Nephron progenitor cell (in vitro differentiated cells): ENCODE measurements around the gene SMIM36.

Experiments
- DNase-seq: peaks from one replicate; pipeline ENCODE4 v3.0.0; 2021
- H3K27ac Mint-ChIP-seq: 2 replicates; pipeline ENCODE4 v1.8.0; 2021; ENCODE audit warnings: mild to moderate bottlenecking, moderate library complexity, mixed read lengths
- H3K27me3 Mint-ChIP-seq: 2 replicates; pipeline ENCODE4 v1.8.0; 2021; ENCODE audit warnings: mild to moderate bottlenecking, low read depth, mixed read lengths; ENCODE audit not compliant: poor library complexity
- H3K36me3 Mint-ChIP-seq: 2 replicates; pipeline ENCODE4 v1.8.0; 2021; ENCODE audit warnings: low read depth, mixed read lengths
- H3K4me1 Mint-ChIP-seq: 2 replicates; pipeline ENCODE4 v1.8.0; 2021; ENCODE audit warnings: mixed read lengths
- H3K4me3 Mint-ChIP-seq: 2 replicates; pipeline ENCODE4 v1.8.0; 2021; ENCODE audit warnings: mild to moderate bottlenecking, moderate library complexity, mixed read lengths
- H3K9me3 Mint-ChIP-seq: 2 replicates; pipeline ENCODE4 v1.8.0; 2021; ENCODE audit warnings: mild to moderate bottlenecking, moderate library complexity, mixed read lengths
- TF ChIP-seq, protein P1 (sequence below): fragments of 200-600 bp; sonication (generic); IDR thresholded peaks from 2 replicates; pipeline ENCODE4 v1.5.0; 2021; ENCODE audit warnings: antibody characterized with exemption

Gene SMIM36

DNA sequence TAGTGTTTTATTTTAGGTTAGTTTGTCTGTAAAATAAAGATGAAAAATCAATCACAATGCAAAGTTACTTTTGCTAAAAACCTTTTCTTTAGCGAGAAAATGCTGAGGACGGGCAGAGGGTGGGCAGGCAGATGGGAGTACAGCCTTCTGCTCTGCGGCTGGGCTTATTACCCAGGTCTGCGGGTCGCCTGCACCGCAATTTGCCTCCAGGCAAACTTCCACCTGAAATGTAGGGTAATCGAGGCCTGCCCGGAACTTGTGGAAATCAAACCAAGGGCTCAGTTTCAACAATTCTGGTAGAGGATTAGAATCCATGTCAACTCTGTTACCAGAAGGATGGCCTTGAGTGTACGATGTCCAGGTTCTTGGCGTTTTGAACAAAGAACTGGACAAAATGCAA, 67.3 kb downstream of the SMIM36 start:
- peaks cover 3% of the 10 kb centered on the region for H3K27me3 Mint-ChIP-seq
- TF ChIP-seq, protein P1, sequence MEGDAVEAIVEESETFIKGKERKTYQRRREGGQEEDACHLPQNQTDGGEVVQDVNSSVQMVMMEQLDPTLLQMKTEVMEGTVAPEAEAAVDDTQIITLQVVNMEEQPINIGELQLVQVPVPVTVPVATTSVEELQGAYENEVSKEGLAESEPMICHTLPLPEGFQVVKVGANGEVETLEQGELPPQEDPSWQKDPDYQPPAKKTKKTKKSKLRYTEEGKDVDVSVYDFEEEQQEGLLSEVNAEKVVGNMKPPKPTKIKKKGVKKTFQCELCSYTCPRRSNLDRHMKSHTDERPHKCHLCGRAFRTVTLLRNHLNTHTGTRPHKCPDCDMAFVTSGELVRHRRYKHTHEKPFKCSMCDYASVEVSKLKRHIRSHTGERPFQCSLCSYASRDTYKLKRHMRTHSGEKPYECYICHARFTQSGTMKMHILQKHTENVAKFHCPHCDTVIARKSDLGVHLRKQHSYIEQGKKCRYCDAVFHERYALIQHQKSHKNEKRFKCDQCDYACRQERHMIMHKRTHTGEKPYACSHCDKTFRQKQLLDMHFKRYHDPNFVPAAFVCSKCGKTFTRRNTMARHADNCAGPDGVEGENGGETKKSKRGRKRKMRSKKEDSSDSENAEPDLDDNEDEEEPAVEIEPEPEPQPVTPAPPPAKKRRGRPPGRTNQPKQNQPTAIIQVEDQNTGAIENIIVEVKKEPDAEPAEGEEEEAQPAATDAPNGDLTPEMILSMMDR = no peak
- DNase-seq = no peak
- no peaks in the 10 kb centered on the region for H3K36me3 Mint-ChIP-seq
- H3K9me3 Mint-ChIP-seq = no peaks in the 10 kb centered on the region
- H3K27ac Mint-ChIP-seq = no peak overlapping the region
- H3K4me1 Mint-ChIP-seq = peaks cover 15% of the 10 kb centered on the region
- H3K4me3 Mint-ChIP-seq = no peak overlapping the region

DNA sequence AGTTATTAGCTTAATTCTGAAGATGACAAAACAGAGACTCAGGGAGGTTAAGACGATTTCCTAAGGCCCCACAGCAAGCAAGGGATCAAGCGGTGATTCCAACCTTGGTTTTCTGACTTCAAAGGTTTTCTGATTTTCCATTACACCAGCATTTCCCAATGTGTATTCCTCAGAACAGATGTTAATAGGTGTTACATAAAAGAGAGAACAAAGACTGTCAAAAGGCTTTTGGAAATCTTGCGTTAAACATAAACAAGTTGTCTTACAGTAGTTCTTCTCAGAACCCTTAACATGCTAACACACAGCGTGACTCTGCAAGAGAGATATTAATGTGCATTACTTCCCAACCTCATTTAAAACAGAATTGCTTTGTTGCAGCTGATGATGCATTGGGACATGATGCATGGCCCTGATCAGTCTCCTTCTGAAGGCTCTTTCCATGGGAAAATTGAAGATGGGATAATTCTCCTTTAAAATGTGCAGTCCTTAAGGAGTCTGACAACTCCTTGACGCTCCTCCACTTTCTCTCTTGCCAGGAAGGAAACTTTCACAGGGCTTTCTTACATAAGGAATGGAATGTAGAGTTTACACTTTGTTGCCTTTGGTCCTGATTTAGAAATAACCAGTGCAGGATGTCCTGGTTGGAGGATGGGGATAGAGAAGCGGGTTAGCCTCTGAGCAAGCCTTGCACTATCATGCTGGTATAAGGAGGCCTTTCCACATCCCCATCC, 68.1 kb downstream of the SMIM36 start:
- Mint-ChIP-seq H3K27ac (no peak overlapping the region), H3K4me1 (peaks cover 15% of the 10 kb centered on the region), H3K9me3 (no peaks in the 10 kb centered on the region), H3K36me3 (no peaks in the 10 kb centered on the region), H3K27me3 (peaks cover 3% of the 10 kb centered on the region), H3K4me3 (no peak overlapping the region)
- TF ChIP-seq, protein P1 = no peak
- DNase-seq = no peak

DNA sequence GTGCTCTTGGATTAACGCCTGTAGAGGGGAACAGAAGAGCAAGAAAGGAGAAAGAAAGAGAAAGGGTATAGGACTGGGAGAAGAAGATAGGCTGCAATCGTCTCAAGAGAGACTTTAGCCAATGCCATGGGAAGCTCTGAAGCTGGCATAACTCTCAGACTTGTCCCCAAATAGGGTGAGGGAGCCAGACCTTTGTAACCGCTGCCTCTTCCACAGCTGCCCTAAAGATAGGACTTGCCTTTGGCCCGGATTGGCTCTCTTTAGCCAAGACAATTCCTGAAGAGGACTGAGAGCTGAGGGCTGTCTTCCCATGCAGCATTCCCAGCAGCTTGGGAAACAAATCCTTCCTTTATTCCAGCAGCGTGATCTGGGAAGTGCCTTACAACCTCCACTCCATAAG, 68.8 kb downstream of the SMIM36 start:
- peaks cover 3% of the 10 kb centered on the region for H3K27me3 Mint-ChIP-seq
- no peak overlapping the region for H3K4me3 Mint-ChIP-seq
- peaks cover 3% of the 10 kb centered on the region for H3K9me3 Mint-ChIP-seq
- DNase-seq = no peak
- H3K27ac Mint-ChIP-seq = no peak overlapping the region
- peaks cover 18% of the 10 kb centered on the region for H3K4me1 Mint-ChIP-seq
- H3K36me3 Mint-ChIP-seq = no peaks in the 10 kb centered on the region
- TF ChIP-seq, protein P1 = no peak

DNA sequence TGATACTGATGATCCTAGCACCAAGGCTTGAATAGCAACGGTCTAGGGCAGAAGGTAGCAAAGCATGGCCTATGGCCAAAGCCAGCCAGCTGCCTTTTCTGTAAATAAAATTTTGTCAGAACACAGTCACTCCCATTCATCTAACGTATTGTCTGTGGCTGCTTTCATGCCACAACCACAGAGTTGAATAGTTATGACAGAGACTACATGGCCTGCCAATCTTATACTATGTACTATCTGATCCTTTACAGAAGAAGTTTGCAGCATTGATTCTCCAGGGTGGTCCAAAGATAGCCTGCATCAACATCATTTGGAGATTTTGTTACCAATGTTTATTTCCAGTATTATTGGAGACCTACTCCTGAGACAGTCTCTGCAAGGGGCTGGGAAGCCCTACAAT, 69.7 kb downstream of the SMIM36 start:
- Mint-ChIP-seq H3K36me3 (no peaks in the 10 kb centered on the region), H3K9me3 (peaks cover 3% of the 10 kb centered on the region), H3K4me1 (peaks cover 20% of the 10 kb centered on the region), H3K4me3 (no peak overlapping the region), H3K27me3 (peaks cover 3% of the 10 kb centered on the region), H3K27ac (no peak overlapping the region)
- TF ChIP-seq, protein P1 = no peak
- DNase-seq = no peak

DNA sequence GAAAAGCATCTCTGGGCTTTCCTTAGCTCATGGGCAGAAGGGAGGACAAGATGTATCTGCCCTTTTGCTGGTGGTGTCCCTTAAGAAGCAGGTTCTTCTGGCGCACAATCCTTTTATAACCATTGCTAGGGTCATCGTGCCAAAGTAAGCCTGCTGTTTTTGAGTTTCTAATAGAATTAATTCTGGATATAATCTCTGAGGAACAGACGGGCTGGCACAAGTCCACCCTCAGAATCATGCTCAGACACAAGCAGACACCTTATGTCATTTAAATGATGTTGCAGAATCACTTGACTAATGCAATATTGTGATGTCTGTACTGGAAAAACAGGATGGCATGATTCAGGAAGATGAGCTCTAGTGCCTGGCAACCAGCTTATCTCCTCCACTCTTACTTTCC, 70.9 kb downstream of the SMIM36 start:
- Mint-ChIP-seq H3K9me3 (peaks cover 3% of the 10 kb centered on the region), H3K27ac (no peak overlapping the region), H3K4me3 (no peak overlapping the region), H3K4me1 (peaks cover 20% of the 10 kb centered on the region), H3K27me3 (peaks cover 3% of the 10 kb centered on the region), H3K36me3 (no peaks in the 10 kb centered on the region)
- no peak for DNase-seq
- TF ChIP-seq, protein P1 = no peak

DNA sequence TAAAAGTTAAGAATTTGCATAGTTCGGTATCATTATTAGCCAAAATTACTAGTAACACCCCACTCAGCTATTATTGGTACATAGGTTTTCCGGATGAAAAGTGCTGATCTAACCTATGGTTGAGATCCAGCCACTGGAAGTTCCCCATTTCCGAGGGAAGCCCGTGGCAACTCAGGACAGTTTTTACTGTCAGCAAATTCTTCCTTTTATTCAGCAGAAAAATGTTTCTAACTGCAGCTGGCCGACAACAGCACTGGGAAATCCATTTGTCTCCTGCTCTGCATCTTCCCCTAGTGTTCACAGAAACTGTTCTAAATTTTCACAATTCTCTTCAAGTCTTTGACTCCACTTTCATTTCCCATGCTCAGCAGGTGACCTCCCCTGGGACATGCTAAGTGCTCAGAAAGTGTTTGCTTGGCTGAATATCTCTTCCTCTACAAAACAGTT, 74.1 kb downstream of the SMIM36 start:
- no peak for DNase-seq
- Mint-ChIP-seq H3K27me3 (no peaks in the 10 kb centered on the region), H3K27ac (no peak overlapping the region)

More for the DNA sequence above, 74.1 kb downstream of the SMIM36 start:
- Mint-ChIP-seq H3K4me1 (peaks cover 14% of the 10 kb centered on the region), H3K4me3 (no peak overlapping the region), H3K9me3 (peaks cover 3% of the 10 kb centered on the region), H3K36me3 (no peaks in the 10 kb centered on the region)
- TF ChIP-seq, protein P1 = no peak
